ENCODE data around the gene IL10RA.

IL10RA gene

GRCh38 chr11:117992620-117993019 lies 6.4 kb downstream of the IL10RA start:
- DNase-seq (ENCODE audit: low read depth): no peak

- no peak for DNase-seq (ENCODE audit: low read depth)
These were observed 8.0 kb downstream of the IL10RA start for GRCh38 chr11:117993988-117994745.

GRCh38 chr11:117995472-117995871 lies 9.3 kb downstream of the IL10RA start:
- DNase-seq (ENCODE audit: low read depth): no peak

- no peak for DNase-seq (ENCODE audit: low read depth)
These were observed 9.9 kb downstream of the IL10RA start for GRCh38 chr11:117996058-117996457.

GRCh38 chr11:117997406-117997805 lies 11.2 kb downstream of the IL10RA start:
- no peak for DNase-seq (ENCODE audit: low read depth)

GRCh38 chr11:117997823-117998579 lies 11.8 kb downstream of the IL10RA start:
- no peak for DNase-seq (ENCODE audit: low read depth)

GRCh38 chr11:117998664-117999353 lies 12.6 kb downstream of the IL10RA start:
- DNase-seq (ENCODE audit: low read depth): no peak

- no peak for DNase-seq (ENCODE audit: low read depth)
These were observed 13.3 kb downstream of the IL10RA start for GRCh38 chr11:117999354-117999993.

GRCh38 chr11:118000067-118000849 lies 14.1 kb downstream of the IL10RA start:
- no peak for DNase-seq (ENCODE audit: low read depth)

GRCh38 chr11:118000850-118001228 lies 14.6 kb downstream of the IL10RA start:
- no peak for DNase-seq (ENCODE audit: low read depth)

- DNase-seq (ENCODE audit: low read depth): no peak
These were observed 15.3 kb downstream of the IL10RA start for GRCh38 chr11:118001494-118001971.

- DNase-seq (ENCODE audit: low read depth): no peak
These were observed 15.9 kb downstream of the IL10RA start for GRCh38 chr11:118002010-118002540.

- no peak for DNase-seq (ENCODE audit: low read depth)
These were observed 16.6 kb downstream of the IL10RA start for GRCh38 chr11:118002541-118003423.

- no peak for DNase-seq (ENCODE audit: low read depth)
These were observed 17.3 kb downstream of the IL10RA start for GRCh38 chr11:118003456-118003855.

- no peak for DNase-seq (ENCODE audit: low read depth)
These were observed 18.5 kb downstream of the IL10RA start for GRCh38 chr11:118004543-118005223.

GRCh38 chr11:118005224-118006152 lies 19.3 kb downstream of the IL10RA start:
- DNase-seq (ENCODE audit: low read depth): no peak

GRCh38 chr11:118006153-118006534 lies 19.9 kb downstream of the IL10RA start:
- DNase-seq (ENCODE audit: low read depth): no peak

- DNase-seq (ENCODE audit: low read depth): no peak
These were observed 20.8 kb downstream of the IL10RA start for GRCh38 chr11:118007040-118007439.
